CD4-positive, alpha-beta T cell treated with Interleukin-17A for 1 hour (primary cell): ENCODE results near the gene DSTN.
A peak's percentile ranks its signal among the peaks of the same experiment; 100 is the strongest.

Experiments
- DNase-seq: peaks from one replicate; pipeline ENCODE4 v3.0.0-alpha.2; 2020

Gene DSTN

DNA sequence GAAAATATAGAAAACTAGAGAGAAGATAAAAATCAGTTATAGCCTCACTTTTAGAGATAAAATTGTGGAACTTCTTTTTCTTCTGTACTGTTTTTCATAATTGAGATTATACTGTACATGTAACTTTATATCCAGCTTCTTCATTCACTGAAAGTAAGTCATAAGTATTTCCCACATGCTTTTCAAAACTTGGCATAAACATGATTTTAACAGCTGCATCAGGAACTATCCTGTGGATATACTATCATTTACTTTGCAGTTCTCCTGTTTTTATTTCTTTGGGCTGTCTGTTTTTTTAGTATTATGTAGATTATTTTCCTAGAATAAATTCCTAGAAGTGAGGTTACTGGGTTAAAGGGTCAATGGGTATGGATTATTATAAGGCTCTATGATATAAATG lies 14.8 kb downstream of the DSTN start:
- no peak for DNase-seq

DNA sequence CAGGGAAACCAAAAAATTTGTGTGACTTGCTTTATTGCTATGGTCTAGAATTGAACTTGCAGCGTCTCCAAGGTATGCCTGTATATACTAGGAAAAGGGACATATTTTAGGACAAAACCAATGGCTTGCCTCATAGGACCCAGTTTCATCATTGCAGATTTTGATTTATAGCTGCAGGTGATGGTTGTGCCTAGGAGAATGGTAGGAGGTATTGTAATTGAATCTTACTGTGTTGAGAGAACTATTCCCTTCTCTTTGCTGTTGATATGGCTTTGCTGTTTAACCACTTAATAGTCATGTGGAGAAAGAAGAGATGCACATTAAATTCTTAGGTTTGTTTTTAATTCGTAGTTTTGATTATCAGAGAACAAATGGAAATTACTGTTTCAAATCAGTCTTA lies 16.4 kb downstream of the DSTN start:
- DNase-seq, result no peak

DNA sequence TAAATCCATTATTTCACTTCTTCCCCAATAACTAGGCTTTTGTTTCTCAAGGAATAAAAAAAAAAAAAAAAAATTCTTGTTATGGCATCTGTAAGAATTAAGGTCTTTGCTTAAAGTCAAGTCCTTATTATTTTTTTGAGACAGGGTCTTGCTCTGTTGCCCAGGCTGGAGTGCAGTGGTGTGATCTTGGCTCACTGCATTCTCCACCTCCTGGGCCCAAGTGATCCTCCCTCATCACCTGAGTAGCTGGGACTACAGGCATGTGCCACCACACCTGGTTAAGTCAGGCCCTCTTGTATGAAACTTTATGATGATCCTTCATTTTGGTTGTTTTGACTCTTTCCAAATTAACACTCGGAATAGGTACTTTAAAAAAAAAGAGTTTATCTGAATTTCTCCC lies 17.3 kb downstream of the DSTN start:
- DNase-seq, result no peak

DNA sequence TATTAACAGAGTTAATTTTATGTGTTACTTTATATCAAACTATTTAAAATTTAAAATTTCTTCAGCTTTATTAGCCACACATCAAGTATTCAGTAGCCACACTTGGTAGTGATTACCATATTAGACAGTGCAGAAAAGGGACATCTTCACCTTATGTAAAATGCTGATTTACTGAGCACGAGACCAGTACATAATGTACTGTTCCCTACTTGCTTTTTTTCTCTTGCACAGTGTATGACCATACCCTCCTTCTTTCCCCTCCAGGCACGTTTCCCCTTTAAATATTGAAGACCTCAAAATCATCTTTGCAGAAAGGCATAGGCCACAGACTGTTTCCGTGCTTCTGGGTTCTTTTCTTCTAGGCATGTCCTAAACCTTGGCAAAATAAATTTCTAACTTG lies 17.9 kb downstream of the DSTN start:
- DNase-seq, result no peak

DNA sequence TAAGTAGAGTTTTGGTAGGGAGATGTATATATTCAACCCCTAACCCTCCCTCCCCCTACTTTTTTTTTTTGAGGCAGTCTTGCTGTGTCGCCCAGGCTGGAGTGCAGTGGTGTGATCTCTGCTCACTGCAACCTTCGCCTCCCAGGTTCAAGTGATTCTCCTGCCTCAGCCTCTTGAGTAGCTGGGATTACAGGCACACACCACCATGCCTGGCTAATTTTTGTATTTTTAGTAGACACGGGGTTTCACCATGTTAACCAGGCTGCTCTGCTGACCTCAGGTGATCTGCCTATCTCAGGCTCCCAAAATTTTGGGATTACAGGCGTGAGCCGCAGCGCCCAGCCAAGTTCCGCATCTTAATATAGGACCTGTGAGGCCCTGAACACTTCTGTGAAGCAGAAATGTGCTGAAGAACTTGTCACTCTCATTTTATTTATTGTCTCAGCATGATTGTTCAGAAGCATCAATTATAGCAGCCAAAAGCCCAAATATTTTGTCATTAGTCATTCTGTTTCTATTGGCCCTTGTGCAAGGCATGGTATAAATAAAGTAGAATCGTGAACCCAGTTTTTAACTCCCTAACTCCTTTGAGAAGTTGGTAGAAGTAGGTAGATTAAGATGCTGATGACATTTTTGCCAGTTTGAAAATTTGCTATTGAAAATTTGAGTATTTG lies 19.4 kb downstream of the DSTN start:
- no peak for DNase-seq

DNA sequence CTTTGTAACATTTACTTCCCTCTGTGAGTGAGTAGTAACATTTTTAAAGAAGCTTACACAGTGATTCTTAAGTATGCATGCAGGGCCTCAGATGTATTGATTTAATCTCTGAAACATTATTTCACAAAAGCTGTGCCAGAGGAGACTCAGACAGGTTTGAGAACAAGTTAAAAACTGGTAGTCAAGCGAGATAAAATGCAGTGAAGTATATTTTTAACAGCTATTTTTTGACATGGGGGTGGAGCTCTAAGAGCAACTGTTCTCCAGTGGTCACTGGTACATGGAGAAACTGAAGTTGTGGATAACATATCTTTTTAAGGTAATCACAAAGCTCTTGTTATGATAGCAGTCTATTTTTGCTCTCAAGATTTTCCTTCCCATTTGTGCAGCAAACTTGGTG lies 20.4 kb downstream of the DSTN start:
- no peak for DNase-seq

DNA sequence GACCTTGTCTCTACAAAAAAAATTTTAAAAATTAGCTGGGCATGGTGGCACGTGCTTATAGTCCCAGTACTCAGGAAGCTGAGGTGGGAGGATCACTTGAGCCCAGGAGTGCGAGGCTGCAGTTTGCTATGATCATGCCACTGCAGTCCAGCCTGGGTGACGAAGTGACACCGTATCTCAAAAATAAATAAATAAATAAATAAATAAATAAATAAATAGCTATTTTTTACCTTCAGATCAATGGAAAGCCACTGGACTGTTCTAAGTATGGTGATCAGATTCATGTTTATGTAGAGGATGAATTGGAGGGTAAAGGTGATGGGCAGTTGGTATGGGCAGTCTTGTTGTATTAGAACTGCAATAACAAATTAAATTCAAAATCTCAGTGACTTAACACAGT lies 24.0 kb downstream of the DSTN start:
- DNase-seq, result no peak

DNA sequence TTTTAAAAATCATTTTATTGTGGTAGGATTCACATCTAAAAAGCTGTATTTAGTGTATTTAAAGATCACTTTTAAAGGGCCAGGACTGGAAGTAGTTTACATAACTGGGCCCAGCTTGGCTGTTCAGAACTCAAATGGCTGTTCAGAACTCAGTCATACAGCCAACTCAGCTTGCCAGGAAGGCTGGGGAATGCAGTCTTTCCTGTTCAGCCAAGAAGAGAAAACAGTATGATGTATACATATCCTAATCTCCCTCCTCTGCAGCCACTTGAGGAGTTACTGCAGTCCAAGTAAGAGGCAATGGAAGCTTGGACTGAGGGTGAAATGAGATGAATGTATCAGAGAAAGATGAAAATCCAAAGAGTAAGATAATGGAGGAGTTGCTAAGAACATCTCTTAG lies 24.6 kb downstream of the DSTN start:
- no peak for DNase-seq

DNA sequence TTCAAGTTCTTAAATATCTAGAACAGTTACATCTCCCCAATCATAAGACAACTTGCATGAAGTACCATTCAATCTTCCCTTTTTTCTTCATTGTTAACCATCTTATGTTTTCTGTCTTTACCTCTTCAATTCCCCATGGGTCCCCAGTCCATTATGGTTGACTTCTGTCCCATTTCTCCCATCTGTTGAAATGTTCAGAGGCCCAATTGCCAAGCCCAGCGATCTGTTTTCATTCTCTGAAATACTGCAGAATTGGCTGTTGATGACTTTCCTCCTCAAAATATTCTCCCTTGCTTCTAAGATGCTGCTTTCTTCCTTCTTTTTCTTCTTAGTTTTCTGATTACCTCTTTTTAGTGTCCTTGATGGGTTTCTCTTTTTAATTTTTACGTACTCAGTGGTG lies 26.0 kb downstream of the DSTN start:
- DNase-seq, result no peak

DNA sequence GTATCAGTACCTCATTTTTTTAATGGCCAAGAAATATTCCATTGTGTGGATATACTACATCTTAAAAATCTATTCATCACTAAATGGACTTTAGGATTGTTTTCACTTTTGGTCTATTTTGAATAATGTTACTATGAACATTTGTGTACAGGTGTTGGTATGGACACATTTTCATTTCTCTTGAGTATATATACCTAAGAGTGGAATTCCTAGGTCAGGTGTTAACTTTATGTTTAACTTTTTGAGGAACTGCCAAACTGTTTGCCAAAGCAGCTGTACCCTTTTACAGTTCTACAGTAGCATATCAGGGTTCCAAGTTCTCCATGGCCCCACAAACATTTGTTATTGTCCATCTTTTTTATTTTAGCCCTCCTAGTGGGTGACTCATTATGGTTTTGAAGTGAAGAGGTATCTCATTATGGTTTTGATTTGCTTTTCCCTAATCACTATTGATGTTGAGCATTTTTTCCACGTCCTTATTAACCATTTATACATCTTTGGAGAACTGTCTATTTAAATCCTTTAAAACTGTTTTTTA lies 28.2 kb downstream of the DSTN start:
- DNase-seq, result no peak

DNA sequence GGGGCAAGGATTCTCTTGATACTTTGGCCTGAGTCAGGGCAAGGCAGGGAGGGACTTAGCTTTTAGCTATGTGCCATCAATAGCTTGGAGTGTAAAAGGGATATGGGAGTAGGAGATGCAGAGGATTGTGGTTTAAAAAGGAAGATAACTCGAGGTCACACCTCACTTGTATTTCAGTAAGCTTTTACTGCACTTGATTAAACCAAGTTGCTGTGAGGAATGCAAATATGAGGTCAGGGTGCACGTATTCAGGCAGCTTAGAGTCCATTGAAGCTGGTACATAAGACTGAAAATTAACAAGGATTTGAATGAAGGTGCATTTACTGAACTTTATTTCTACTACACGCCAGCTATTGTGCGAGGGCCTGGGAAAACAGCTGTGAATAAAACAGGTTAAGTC lies 32.1 kb downstream of the DSTN start:
- DNase-seq, result no peak

DNA sequence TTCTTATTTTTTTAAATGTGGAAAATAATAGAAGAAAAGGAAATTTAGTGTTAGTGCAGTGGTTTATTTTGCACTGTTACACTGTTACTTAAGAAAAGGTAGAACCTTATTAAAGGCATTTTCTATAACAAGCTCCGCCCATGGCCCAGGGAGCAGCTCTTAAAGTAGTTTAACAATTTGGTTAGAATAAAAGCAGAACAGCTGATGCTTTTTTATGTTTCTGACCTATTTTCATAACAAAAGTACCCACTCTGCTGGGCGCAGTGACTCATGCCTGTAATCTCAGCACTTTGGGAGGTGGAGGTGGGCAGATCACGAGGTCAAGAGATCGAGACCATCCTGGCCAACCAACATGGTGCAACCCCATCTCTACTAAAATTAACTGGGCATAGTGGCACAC lies 32.6 kb downstream of the DSTN start:
- no peak for DNase-seq

DNA sequence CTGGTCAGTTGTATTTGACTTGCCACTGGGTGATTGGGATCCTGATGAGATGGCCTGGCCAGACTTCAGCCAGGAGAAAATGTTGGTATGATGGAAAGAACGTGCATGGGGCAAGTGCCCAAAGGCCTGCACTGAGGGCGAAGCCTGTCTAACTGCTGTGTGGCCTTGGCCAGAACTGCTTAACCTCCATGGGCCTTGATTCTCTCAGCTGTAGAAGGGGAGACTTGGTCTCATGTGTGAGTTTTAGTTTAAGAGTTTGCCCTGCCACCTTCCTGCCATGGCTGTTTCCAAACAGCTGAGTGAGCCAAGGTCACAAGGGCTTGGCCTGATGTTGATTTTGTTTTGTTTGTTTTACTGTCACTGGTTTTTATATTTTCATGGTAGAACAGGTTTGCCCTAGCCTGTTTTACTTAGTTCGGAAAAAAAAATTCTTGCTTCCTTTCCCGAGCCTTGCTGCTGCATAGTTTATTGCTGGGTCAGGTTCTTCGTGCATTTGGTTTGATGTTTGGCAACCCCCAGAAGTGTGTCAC lies 35.3 kb downstream of the DSTN start:
- DNase-seq, result no peak

DNA sequence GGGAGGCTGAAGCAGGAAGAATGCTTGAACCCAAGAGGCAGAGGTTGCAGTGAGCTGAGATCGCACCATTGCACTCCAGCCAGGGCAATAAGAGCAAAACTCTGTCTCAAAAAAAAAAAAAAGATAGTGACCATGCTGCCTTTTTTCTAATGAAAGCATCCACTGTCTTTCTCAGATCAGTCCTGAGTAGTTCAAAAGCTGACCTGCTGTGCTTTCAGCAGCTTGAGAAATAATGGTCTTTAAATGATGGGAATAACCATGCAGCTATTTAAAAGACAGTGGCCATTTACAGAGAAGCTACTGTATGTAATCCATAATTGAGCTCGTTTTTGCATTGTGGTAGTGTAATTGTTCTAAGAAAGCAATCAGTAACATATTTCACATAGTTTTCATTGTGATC lies 36.1 kb downstream of the DSTN start:
- DNase-seq, result no peak

DNA sequence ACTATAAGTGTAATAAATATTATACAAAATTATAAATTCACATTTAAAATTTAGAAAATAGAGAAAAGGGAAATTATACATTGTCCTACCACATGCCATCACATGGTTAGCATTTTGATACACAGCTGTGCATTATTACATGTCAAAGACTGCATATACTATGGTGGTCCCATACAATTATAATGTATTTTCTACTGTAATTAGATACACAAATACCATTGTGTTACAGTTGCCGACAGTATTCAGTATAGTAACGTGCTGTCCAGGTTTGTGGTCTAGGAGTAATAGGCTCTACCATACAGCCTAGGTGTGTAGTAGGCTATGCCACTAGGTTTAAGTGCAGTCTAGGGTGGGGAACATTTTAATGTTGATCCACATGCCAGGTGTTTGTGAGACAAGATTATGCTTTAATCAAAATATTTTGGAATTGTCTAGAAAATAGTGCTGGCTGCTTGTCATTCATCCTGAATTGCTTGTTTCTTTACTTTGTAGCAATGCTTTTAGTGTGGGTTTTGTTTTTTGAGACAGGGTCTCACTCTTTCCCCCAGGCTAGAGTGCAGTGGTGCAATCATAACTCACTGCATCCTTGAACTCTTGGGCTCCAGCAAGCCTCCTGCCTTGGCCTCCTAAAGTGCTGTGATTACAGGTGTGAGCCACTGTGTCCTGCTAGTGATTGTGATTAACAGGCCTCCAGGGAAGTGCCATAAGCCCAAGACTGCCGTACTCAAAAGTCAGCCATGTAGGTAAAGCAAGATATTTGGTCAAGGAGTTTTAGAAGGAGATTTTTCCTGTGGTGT lies 39.0 kb downstream of the DSTN start:
- DNase-seq, result no peak

DNA sequence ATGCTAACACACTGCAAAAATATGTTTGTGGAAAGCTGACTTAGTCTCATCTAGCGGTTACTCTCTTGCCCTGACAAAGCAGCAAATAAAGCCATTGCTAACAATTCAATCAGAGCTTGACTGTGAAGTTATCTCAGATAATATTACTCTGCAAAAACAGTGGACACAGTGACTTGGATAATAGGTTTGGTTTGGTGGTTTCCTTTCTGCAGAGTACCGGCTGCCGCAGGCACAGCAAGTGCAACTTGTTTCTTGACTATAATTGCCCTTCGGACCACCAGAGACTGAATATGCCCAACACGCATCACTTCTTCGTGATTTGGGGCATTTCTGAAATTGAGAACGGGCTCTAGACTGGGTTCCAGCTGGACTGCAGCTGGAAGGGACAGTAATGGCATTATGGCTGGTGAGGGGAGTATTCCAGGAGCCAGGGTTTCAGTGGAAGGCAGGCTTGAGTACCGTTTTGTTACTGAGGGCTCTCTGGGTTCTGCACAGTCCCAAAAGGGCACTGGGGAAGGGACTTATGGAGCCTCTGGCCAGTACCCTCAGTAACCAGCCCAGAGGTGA lies 40.0 kb downstream of the DSTN start:
- no peak for DNase-seq

DNA sequence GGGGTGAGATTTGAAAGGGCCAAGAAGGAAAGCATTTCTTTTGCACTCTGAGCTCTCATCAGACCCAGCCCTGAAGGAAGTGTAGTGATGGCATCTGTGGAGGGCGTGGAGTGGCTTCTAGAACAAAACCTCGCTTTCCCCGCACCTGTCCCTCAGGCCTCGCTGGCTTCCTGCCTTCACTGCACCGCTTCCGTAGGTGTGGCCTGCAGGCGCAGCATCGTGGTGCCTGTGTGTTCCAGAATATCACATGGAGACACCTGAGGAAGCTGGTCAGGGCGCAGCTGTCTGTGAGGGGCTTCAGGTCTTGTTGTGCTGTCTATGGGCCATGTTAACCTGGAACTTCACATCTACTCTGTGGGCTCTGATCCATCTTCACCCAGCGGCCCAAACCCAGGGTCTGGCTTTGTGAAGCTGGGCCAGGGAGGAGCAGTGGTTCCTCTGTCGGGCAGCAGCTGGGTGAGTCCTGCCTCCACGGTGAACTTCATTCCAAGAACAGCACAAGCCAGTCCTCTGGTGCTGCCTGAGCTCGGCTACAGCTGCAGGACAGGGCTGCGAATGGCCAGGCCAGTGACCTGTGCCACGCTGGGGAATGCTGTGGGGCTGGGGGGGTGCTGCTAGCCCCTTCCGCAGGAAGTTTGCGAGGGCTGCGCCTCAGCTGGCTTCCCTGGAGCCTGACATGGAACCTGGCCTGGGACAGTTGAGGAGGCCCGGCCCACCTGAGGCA lies 40.9 kb downstream of the DSTN start:
- DNase-seq, result peak; percentile 73

DNA sequence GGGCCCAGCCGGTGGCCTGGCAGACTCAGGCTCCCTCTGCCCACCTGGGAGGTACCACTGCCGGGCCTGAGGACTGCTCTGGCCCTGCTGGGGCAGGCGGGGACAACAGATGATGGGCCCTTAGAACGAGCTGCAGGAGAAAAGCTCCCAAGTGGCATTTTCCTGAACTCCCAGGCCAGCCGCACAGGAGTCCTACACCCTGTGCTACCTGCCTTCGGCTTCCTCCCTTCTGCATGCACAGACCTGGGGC lies 41.3 kb downstream of the DSTN start:
- DNase-seq, result no peak

DNA sequence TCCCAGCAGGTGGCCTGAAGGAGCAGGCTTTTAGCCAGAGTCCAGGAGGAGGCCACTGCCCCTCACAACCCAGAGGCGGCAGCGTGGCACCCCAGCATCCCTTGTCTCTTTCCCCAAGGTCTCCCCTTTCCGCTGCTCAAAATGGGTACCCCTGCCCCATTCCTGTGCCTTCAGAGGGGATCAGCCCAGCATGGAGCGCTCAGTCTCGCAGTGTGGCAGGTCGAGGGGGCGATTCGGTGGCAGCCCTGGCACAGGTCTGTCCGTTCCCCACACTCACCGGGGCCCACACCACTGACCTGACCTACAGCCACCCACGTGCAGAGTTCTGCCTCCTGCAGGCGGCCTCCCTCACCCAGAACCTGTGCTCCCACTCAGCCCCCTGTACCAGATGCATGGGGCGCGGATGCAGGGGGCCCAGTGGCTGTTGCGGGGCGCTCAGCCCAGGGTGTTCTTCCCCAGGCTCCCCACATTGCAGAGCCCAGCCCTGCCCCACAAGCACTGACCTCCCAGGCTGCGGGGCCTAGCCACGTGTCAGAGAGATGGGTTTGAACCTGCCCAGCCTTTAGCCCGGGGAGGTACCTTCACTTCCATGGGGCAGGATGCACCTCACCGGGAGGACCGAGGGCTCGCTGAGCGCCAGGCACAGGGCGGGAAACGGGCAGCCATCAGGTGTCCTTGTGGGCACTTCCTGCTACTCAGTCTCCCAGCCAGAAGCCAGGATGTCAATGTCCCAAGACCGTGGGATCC lies 41.8 kb downstream of the DSTN start:
- DNase-seq, result no peak

DNA sequence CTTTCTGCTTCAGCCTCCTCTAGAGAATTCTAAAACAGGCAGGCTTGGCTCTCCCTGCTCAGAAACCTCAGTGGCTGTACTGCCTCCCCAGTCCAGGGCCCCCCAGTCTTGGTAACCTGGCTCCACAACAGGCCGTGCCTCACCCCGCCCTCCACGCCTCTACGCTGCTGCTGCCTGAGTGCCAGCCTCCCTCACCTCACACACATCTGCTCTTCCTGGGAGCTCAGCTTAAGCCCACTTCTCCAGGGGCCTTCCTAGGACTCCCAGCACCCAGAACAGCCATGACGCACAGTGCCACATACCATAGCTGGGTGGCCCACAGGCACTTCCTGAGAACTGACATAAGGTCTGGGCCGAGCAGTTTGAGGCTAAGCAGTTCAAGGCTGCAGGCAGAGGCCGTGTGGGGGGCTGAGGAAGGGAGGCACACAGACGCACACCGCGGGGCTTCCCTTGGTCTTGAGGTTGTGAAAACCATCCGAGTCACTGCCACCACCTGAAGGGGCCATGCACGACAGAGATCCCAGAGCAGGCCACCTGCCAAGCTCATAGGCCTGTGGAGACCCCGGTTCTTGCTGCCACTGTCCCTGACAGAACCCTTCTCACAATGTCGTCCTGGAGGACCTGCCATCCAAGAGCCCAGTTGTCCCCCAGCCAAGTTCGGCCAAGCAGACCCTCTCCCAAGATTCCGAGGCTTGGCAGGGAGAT lies 42.6 kb downstream of the DSTN start:
- peak; percentile 55 for DNase-seq

DNA sequence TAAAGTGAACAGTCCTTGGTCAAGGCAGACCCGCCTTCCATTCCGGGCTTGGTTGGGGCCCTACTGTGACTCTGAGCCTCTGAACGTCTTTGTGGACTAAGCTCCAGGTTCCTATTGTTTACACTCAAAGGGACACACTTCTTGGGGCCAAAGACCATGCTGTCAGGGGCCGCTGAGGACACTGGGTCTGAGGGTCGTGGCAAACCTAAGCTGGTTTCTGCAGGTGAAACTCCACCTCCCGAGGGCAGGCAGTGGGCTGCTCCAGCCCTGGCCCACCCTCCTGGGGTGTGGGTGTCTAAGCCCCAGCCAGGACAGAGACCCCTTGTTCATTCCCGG lies 43.1 kb downstream of the DSTN start:
- DNase-seq, result no peak
